Amygdala (tissue), 56 donors: ENCODE measurements around the gene UGT1A4.

Source experiments
- DNase-seq, 56 donors: peaks; one replicate each; lab custom pipeline; 2025; lab: John Stamatoyannopoulos, UW

The UGT1A4 gene

DNA sequence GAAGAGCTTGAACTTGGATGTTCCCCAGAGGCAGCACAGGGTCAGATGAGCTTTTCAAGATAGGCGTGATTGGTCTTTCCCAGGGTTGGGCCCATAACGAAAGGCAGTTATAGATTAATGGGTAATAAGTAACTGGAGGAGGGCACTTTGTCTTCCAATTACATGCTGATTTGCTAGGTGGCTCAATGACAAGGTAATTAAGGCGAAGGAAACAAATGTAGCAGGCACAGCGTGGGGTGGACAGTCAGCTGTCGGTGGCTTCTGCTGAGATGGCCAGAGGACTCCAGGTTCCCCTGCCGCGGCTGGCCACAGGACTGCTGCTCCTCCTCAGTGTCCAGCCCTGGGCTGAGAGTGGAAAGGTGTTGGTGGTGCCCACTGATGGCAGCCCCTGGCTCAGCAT, at the start of gene UGT1A4:
UGT1A4 (plus strand) TSS at position 185 of the 400 bp plus-strand sequence; CDS start at position 270, 85 bp downstream.
- no peak for DNase-seq

DNA sequence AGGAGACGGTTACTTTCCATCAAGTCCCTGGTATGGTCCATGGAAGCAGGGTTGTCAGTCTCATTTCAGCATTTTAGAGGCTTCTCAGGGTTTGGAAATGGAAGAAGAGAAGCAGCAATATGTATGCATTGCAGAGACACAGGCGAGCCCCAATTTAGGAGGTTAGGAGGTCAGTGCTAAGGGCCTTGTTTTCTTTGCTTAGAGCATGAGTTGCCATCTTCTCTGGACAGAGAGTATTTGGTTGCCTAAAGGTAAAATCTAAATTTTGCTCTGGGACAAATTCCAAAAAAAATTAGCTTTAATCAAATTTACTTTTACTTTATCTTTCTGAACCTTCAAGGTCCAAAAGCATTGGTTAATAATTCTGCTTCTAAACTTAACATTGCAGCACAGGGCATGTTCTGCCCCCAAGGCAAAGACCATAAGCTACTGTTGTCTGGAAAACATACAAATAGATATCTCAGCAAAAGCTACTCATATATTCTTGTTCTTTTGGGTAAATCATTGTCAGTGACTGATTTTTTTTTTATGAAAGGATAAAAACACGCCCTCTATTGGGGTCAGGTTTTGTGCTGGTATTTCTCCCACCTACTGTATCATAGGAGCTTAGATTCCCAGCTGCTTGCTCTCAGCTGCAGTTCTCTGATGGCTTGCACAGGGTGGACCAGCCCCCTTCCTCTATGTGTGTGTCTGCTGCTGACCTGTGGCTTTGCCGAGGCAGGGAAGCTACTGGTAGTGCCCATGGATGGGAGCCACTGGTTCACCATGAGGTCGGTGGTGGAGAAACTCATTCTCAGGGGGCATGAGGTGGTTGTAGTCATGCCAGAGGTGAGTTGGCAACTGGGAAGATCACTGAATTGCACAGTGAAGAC, 47.0 kb upstream of the UGT1A4 start, which contains the start of gene UGT1A9:
UGT1A9 (plus strand) TSS at position 609 of the 872 bp plus-strand sequence; CDS start at position 646, 37 bp downstream.
- no peak for DNase-seq

DNA sequence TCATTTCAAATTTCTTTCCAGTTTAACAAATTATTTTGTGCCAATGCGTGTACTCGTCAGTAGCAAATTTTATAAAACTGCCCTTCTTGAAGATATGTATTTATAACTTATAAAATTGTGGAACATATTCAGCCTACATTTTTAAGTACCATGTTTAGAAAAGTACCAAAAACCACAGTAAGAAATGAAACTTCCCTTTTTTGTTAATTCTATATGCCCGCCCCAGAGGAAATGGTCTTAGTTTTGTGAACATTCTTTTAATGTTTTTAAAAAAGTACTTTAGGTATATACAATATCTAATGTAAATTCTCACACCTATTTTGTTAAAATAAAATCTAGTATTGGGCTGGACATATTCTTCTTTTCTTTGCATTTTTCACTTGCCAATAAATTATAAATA, 45.6 kb upstream of the UGT1A4 start:
- DNase-seq = no peak

DNA sequence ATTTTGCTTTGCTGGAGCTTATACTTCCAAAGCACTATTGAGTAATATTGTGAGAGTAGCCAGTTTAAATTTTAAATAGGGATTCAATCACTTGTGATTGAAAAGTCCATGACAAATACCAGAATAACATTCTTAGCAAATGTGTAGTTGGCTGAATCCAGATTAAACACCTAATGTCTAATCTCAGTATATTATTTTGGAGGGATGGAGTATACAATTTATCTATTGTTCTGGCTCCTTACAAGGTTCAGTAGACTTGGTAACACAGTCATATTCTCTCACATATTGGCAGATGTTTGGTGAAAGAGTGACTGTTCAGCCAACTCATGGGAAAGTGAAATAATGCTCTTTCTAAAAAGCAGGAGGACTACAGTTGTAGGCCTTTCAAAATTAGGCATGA, 44.6 kb upstream of the UGT1A4 start:
- no peak for DNase-seq

DNA sequence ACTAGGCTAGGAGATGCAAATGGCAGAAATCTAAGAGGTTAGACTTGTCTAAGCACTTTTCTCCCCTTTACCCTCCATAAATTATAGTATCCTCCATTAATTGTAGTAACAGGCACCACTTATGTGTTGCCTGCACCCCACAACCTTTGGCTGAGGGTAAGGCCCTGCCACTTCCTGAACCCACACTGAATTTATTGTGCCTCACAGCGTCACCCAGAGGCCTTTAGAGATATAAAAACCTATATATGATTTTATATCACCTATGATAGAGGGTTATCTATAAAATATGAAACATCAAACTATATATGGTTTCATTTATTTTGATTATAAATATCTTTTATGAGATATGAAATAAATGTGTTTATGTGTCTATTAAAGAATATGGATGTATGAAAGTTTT, 44.2 kb upstream of the UGT1A4 start:
- no peak for DNase-seq

DNA sequence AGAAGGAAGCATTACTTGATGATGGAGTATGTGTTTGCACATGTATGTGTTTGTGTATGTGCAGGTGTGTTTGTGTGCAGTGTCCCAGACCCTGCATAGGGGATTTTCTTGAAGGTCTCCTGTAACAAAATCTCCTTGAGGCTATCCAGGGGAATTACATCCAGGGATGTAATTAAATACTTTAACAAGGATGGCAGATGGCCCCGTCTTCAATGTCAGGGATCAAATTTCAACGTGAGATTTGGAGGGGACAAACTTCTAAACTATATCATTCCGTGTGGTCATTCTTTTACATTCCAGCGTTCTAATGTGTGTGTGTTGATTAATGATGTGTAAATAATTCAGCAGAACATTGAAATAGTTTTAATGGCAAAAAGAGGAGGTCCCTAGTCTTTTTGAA, 43.5 kb upstream of the UGT1A4 start:
- no peak for DNase-seq

DNA sequence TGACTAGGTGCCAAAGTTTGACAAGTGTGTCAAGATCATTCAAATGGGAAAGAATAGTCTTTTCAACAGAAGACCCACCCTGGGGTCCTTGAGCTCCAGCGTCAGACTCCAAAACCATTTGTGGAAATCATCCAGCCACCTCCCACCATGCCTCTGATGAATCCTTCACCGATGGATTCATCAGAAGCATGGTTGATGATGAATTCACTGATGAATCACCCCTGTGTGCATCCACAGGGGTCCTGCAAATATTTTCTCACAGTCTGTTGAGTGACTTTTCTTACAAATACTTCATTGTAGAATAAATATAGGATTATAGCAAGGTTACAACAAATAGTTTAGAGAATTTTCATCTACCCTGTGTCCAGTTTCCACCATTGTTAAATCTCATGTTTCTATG, 42.5 kb upstream of the UGT1A4 start:
- DNase-seq = no peak

DNA sequence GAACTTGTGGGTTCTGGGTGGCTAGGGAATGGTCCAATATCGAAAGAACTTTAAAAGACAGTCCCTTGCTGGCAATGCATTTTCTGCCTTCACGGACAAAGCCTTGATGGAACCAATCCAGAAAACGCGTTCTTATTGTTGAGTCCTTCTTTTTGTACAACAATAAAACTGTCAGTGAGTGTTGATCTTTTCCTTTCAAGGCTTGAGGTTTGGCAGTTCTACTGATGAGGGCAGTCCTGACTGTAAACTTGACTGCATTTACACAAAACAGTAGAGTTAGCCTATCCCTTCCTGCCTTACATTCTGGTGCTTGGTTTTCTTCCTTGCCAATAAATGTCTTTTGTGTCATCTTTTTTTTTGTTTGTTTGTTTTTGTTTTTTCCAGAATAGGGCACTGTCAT, 39.3 kb upstream of the UGT1A4 start:
- DNase-seq = no peak

DNA sequence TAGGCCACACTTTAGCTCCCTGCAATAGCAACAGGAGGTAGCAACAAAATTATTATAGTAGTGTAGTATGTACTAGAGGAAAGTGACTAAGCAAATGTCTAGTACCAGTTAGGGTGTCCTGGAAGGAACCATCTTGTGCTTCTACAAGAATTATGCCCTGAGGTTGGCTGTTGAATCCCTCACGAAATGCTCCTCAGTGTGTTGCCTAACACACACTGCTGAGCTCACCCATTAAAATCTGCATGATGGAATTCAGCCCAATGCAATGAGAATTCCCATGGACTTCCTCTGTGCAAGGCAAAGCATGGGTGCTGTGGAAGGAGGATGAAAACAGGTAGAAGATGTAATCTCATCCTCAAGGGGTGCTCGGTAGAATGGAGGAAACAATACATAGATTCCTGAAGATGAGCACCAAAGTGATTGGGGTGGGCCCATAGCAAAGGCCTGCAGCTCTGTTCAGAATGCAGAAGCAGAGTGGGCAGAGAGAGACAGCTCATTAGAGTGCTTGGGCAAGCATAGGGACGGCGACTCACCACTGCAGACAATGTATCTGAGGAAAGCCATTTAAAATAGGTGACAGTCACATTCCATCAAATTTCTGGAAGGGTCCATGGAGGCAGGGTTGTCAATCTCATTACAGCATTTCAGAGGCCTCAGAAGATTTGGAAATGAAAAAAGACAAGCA, 38.0 kb upstream of the UGT1A4 start:
- no peak for DNase-seq

DNA sequence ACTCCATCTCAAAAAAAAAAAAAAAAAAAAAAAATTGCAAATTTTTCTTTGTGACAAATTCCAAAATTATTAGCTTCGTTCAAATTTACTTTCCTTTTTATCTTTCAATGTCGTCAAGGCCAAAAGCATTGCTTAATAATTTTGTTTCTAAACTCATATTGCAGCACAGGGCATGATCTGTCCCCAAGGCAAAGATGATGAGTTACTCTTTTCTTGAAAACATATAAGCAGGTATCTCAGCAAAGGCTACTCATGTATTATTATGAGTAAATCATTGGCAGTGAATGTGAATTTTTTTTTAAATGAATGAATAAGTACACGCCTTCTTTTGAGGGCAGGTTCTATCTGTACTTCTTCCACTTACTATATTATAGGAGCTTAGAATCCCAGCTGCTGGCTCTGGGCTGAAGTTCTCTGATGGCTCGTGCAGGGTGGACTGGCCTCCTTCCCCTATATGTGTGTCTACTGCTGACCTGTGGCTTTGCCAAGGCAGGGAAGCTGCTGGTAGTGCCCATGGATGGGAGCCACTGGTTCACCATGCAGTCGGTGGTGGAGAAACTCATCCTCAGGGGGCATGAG, 36.9 kb upstream of the UGT1A4 start, which contains the start of gene UGT1A7:
UGT1A7 (plus strand) TSS at position 381 of the 579 bp plus-strand sequence; CDS start at position 418, 37 bp downstream.
- DNase-seq = no peak

DNA sequence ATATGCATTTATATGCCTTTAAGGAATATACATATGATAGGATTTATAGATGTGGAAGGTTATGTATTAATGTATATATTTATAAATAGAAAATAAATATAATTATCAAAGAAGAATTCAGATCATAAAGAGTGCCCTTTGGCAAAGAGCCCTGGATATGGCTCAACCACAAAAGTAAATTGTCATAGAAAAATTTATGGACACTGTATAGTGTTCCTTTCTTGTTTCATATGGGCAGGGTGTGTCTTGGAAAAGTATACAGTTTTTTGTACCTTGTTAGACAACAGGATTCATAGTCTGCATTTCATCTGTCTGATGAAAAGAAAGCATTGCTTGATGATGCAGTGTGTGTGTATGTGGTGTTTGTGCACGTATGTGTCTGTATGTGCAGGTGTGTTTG, 33.9 kb upstream of the UGT1A4 start:
- DNase-seq = no peak

DNA sequence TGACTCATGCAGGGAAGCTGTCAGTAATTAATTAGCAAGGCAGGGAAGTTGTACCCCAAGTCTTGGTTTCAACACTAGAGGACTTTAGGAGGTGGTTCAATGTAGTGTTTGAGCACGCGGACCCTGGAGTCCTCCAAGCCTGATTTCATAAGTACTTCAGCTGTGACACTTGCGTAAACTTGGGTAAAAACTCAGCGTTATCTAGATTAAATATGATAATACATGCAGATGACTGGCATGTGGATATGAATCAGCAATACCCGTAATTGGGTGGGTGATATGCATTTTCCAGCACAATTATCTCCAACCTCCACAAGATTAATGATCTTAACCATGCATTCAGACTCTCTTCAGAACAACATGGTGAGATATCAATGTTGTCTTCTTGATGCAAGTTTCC, 31.6 kb upstream of the UGT1A4 start:
- DNase-seq = no peak

DNA sequence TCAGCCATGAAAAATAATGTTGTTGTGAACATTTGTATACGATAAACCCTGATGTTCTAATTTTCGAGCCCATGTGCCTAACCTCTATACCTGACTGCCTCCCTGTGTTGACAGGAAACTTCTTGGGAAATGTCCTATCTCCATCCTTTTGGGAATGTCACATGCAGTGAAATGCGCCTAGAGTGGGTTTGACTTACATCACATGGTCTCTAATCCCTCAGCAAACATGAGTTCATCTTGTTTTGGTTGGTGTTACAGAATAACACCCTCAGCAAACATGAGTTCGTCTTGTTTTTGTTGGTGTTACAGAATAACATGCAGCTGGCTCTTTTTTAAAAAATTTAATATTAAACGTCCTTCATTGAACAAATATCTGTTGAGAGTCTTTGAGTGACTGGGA, 30.2 kb upstream of the UGT1A4 start:
- DNase-seq = no peak

DNA sequence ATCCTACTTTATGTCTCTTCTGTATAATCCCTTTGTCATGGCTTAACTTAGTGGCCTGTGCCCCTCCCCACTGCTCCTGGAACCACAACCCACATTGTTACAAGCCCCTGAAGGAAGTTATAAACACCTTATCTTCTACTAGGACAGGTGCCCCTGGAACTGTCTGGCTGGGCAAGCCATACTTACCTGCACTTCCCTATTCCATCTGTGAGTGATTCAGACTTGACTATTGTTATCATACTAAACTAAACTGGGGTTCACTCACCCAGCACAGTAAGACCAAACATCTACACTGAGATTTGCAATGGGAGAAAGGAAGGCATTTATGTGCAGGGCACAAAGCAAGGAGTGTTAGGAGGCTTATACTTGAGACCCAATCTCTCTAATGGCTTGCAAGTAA, 29.5 kb upstream of the UGT1A4 start:
- no peak for DNase-seq

DNA sequence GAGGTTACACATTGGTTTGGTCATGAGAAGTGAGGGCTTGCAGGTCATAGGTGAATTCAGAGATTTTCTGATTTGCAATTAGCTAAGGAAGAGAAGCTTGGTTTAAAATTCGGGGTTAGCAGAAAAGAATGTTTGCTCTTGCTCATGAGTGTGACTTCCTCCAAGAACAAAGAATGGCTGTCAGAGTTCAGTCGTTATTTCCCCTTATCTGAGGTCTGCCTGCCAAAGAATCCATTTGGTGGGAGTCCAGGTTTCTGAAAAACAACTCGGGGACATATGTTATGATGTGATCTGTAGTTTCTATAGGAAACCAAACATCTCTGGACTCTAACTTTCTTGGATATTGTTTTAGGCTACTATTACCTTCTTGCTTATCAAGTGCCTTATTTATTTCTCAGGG, 29.0 kb upstream of the UGT1A4 start:
- no peak for DNase-seq

DNA sequence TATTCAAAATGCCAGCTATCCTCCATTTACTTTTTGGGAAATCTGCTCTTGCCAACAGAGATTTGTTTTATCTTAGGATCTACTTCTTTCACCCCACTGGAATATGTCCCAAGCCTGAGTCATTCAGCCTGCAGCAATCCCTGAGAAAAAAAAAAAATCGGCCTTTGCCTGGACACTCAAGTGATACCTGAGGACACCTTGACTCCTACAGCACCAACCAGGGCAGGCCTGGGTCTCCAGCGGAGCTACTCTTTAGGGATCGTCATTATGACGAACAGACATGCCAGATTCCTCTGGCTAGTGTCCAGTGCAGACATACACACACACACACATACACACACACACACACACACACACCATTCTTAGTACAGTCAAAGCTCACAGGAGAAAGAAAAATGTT, 28.1 kb upstream of the UGT1A4 start:
- DNase-seq = no peak

DNA sequence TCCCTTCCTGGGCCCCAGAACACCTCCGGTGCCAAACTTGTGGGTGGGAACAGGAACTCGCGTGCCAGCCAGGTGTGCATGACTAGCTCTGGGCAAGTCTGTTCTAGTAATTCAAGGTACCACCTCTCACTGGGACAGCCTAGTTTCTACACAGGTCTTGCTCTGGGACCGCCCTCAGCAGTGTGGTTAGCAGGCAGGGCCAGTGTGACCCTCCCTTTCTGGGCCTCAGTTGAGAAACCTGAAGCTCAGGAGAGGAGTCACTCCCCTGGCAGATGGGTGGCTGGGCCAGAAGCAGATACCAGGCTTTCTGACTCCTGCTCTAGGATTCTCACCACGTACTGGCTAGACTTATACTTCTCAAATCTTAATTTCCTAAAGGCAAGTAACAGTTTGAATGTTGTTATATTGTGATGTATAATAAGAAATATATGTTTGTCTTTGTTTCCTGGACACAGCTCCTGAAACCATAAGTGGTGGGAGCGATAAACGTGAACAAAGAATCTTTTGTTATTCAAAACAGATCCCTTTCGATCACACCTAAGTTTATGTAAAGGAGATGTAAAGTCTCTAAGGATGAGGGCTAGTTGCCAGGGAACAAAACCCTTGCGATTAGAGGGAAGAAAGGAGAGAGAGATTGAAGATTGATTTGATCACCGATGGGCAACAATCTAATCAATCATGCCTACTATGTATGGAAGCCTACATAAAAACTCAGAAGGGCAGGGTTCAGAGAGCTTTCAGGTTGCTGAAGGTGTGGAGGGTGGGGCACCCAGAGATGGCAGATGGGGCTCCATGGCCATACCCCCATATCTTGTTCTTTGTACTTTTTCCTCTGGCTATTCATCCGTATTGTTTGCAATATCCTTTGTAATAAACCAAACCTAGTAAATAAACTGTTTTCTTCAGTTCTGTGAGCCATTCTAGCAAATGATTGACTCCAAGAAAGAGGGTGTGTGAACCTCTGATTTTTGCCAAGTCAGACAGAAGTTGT, 26.8 kb upstream of the UGT1A4 start:
- DNase-seq = no peak

DNA sequence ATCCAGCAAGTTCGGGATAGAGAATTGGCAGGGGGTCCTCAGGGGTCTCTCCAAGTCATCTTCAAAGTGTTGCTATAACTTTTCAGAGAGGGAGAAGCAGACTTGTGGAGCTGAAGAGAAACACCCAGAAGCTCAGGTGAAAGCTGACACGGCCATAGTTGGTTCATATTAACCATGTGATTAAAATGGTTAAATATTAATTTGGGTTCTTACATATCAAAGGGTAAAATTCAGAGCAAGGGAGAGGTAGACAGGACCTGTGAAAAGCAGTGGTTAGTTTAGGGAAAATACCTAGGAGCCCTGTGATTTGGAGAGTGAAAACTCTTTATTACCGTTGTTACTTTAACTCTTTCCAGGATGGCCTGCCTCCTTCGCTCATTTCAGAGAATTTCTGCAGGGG, 25.9 kb upstream of the UGT1A4 start, which contains the start of gene UGT1A6:
UGT1A6 (plus strand) TSS at position 243 of the 400 bp plus-strand sequence; CDS start at position 358, 115 bp downstream.
- DNase-seq = no peak

DNA sequence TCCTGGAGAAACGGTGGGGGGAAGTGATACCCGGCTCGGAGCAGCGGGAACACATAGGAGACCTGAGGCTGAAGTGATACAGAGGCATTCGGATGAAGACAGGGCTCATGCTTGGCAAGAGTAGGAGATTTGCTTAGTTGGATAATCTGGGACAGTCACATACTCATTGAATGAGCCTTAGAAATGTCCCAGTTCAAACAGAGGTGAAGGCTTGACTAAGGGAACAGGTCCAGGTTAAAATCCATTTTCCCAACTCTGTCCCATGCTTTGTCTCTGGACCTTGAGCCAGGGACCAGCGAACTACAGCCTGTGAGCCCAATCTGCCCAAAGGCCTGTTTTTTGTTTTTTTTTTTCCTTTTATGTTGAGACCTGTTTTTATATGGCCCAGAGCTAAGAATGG, 24.6 kb upstream of the UGT1A4 start:
- DNase-seq = no peak

DNA sequence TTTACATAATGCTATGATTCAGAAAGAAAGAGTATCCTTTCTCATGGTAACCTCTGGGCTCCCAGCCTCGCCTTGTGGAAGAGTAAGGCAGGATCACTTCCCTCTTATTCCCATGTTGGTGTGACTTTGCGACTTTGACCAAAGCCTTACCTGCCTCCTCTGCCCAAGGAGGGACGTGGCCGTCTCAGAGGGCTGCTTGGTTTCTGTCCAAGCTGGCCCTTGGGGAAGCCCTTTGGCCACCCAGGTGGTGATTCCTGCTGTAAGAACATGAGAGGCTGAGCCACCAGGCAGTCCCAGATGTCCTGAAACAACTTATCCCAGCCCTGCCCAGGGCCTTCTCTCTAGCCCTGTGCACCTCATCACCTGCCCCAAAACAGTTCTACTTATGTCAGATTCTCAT, 19.8 kb upstream of the UGT1A4 start:
- DNase-seq = no peak
